Nephron (organoid): ENCODE data around the gene BST2.

Experiments
- H3K27ac Mint-ChIP-seq, 3 experiments: 2 replicates each; pipeline ENCODE4 v1.8.0; 2020; ENCODE audit warnings: mixed read lengths in 3 of 3, mild to moderate bottlenecking in 2 of 3, moderate library complexity in 1 of 3
- H3K27me3 Mint-ChIP-seq: 2 replicates; pipeline ENCODE4 v1.8.0; 2021; ENCODE audit warnings: low read depth, mild to moderate bottlenecking, moderate library complexity, mixed read lengths
- H3K36me3 Mint-ChIP-seq: 2 replicates; pipeline ENCODE4 v1.8.0; 2020; ENCODE audit warnings: low read depth, mixed read lengths
- H3K4me1 Mint-ChIP-seq: 2 replicates; pipeline ENCODE4 v1.8.0; 2020; ENCODE audit warnings: mixed read lengths
- H3K4me3 Mint-ChIP-seq, 3 experiments: 2 replicates each; pipeline ENCODE4 v1.8.0; 2020; ENCODE audit warnings: mild to moderate bottlenecking in 3 of 3, mixed read lengths in 3 of 3, moderate library complexity in 2 of 3
- H3K9me3 Mint-ChIP-seq: 2 replicates; pipeline ENCODE4 v1.8.0; 2020; ENCODE audit warnings: mixed read lengths
- CTCF ChIP-seq, 3 experiments: fragments of 200-600 bp; sonication (generic); IDR thresholded peaks; one replicate each; pipeline ENCODE4 v1.5.0; 2021; ENCODE audit warnings: antibody characterized with exemption in 3 of 3; ENCODE audit not compliant: unreplicated experiment in 3 of 3

BST2 gene

GRCh38 chr19:17359905-17360800 is 45.3 kb downstream of the BST2 start:
- Mint-ChIP-seq H3K27me3 (no peaks in the 10 kb centered on the region), H3K27ac (no peak overlapping the region)

GRCh38 chr19:17358395-17358794 is 47.0 kb downstream of the BST2 start:
- peaks cover 3% of the 10 kb centered on the region for H3K36me3 Mint-ChIP-seq
- no peaks in the 10 kb centered on the region for H3K27me3 Mint-ChIP-seq
- no peaks in the 10 kb centered on the region for H3K4me1 Mint-ChIP-seq
- no peak overlapping the region for H3K27ac Mint-ChIP-seq
- H3K9me3 Mint-ChIP-seq, result no peaks in the 10 kb centered on the region
- H3K4me3 Mint-ChIP-seq, result no peak overlapping the region
- no peak for TF ChIP-seq CTCF (IDR thresholded peaks at IDR 0.05; ENCODE audit: unreplicated experiment in 3 of 3)

More at GRCh38 chr19:17359905-17360800, 45.3 kb downstream of the BST2 start:
- no peaks in the 10 kb centered on the region for H3K4me1 Mint-ChIP-seq
- H3K36me3 Mint-ChIP-seq, result peaks cover 7% of the 10 kb centered on the region
- H3K4me3 Mint-ChIP-seq, result no peak overlapping the region
- H3K9me3 Mint-ChIP-seq, result no peaks in the 10 kb centered on the region
- TF ChIP-seq CTCF (IDR thresholded peaks at IDR 0.05; ENCODE audit: unreplicated experiment in 3 of 3), result no peak

GRCh38 chr19:17357724-17358123 is 47.7 kb downstream of the BST2 start:
- no peak for TF ChIP-seq CTCF (IDR thresholded peaks at IDR 0.05; ENCODE audit: unreplicated experiment in 3 of 3)
- no peaks in the 10 kb centered on the region for H3K4me1 Mint-ChIP-seq
- no peaks in the 10 kb centered on the region for H3K27me3 Mint-ChIP-seq
- H3K36me3 Mint-ChIP-seq, result peaks cover 3% of the 10 kb centered on the region
- H3K9me3 Mint-ChIP-seq, result no peaks in the 10 kb centered on the region
- no peak overlapping the region for H3K4me3 Mint-ChIP-seq
- H3K27ac Mint-ChIP-seq, result no peak overlapping the region

GRCh38 chr19:17357078-17357666 is 48.3 kb downstream of the BST2 start:
- TF ChIP-seq CTCF (IDR thresholded peaks at IDR 0.05; ENCODE audit: unreplicated experiment in 3 of 3), result no peak
- Mint-ChIP-seq H3K27me3 (no peaks in the 10 kb centered on the region), H3K9me3 (no peaks in the 10 kb centered on the region), H3K4me3 (no peak overlapping the region), H3K4me1 (no peaks in the 10 kb centered on the region), H3K27ac (no peak overlapping the region), H3K36me3 (peaks cover 3% of the 10 kb centered on the region)

GRCh38 chr19:17353386-17353785 is 52.0 kb downstream of the BST2 start:
- Mint-ChIP-seq H3K4me1 (peaks cover 7% of the 10 kb centered on the region), H3K27me3 (no peaks in the 10 kb centered on the region), H3K27ac (peak overlapping the region; percentile 6 to 54 (median 42)), H3K4me3 (no peak overlapping the region), H3K36me3 (no peaks in the 10 kb centered on the region), H3K9me3 (no peaks in the 10 kb centered on the region)
- no peak for TF ChIP-seq CTCF (IDR thresholded peaks at IDR 0.05; ENCODE audit: unreplicated experiment in 3 of 3)
